Activated CD8-positive, alpha-beta T cell treated with anti-CD3 and anti-CD28 coated beads, Interleukin-2, amount 10 ng/mL, durations not matched to agents 7 days and 5 days (primary cell): ENCODE results near the gene DAND5. TPM values are rescaled to one million over a fixed set of nuclear protein-coding genes. Genes with fewer than 3 reads are reported as not detected.
A peak's percentile ranks its signal among the peaks of the same experiment; 100 is the strongest.
"Not testable (repeated sequence)": the region's sequence is repeated elsewhere in the genome, so short reads cannot be mapped to it uniquely, and the experiment has no call there.

ENCODE experiments used
- ATAC-seq: fragments of 150-1000 bp; cut with Tn5 transposase; one replicate; pipeline ENCODE4 v1.10.0; 2021; ENCODE audit warnings: moderate library complexity
- CTCF ChIA-PET: fragments of 350-600 bp; sonication (Branson Sonifier 250); formaldehyde crosslinking; loops from one replicate; lab custom pipeline; 2021; ENCODE audit warnings: antibody characterized with exemption; lab: Charles Lee
- POLR2A ChIA-PET: fragments of 350-600 bp; sonication (Branson Sonifier 250); formaldehyde crosslinking; loops from one replicate; lab custom pipeline; 2021; ENCODE audit warnings: antibody characterized with exemption; lab: Charles Lee
- DNase-seq: peaks from one replicate; pipeline ENCODE4 v3.0.0-alpha.2; 2020
- H3K27ac Mint-ChIP-seq: one replicate; pipeline ENCODE4 v1.8.0; 2021; ENCODE audit warnings: mild to moderate bottlenecking, mixed read lengths
- H3K27me3 Mint-ChIP-seq: one replicate; pipeline ENCODE4 v1.8.0; 2021; ENCODE audit warnings: low read depth, mixed read lengths
- H3K36me3 Mint-ChIP-seq: one replicate; pipeline ENCODE4 v1.8.0; 2021; ENCODE audit warnings: low read depth, mixed read lengths
- H3K4me1 Mint-ChIP-seq: one replicate; pipeline ENCODE4 v1.8.0; 2021; ENCODE audit warnings: low read depth, mixed read lengths
- H3K4me3 Mint-ChIP-seq: one replicate; pipeline ENCODE4 v1.8.0; 2021; ENCODE audit warnings: mild to moderate bottlenecking, mixed read lengths
- H3K9me3 Mint-ChIP-seq: one replicate; pipeline ENCODE4 v1.8.0; 2022; ENCODE audit warnings: mixed read lengths; ENCODE audit not compliant: insufficient read depth
- total RNA-seq, 2 experiments: library from RNA; stranded (reverse); gene quantifications; one replicate each; pipeline ENCODE4 v1.2.3, GENCODE V29; 2021

DAND5 gene
- total RNA-seq, 2 experiments from 2014 or later, result 0.21 to 0.34 TPM

DNA sequence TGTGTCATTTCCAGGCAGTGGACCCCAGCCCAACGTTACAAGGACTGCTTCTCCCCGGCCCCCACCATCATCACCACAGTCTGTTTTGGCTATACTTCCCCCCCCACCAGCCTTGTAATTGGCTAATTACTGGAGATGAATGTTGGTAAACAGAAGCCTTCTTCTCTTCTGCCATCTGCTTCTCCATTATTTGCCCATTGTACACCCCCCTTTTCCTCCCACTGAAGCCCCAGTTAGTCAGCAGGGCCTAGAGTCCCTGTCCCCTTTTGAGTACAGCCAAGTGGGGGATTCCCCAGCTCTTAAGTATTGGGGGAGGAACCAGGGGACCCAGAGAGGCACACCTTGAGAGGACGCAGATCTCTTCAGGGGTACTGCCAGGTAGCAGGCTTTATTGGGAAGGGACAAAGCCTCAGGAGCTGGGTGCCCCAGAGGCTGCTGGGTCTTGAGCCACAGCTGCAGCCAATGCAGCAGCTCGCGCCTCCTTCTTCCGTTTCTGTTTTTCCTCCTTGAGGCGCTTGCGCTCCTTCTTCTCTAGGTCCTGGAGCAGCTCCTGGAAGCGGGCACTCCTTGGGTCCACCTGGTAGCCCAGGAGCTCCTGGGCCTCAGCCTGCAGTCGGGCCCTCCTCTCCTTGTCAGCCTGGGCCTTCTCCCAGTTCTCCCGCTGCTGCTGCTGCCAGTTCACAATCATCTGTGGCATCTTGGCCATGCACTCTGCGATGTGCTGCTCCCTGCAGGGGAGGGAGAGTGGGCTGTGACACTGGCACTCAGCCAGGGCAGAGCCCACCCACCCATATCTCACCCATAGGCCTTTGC, 15.4 kb upstream of the DAND5 start:
- DNase-seq, result no peak
- peaks cover 62% of the 10 kb centered on the region for H3K4me1 Mint-ChIP-seq
- no peaks in the 10 kb centered on the region for H3K27me3 Mint-ChIP-seq
- POLR2A ChIA-PET, result interaction anchor here (0.6 to 0.9 kb wide), 3 partner anchors 12 to 188 kb away, joined by 3 read pairs; partner anchors contain the start of gene SYCE2
- no peak for ATAC-seq
- no peak overlapping the region for H3K4me3 Mint-ChIP-seq
- peak overlapping the region; percentile 70 for H3K27ac Mint-ChIP-seq
- peaks cover 53% of the 10 kb centered on the region for H3K36me3 Mint-ChIP-seq
- CTCF ChIA-PET, result interaction anchor here (1.2 to 5.1 kb wide), 3 partner anchors 11 to 69 kb away, joined by 3 to 53 read pairs (median 11); partner anchors contain the start of gene GCDH
- H3K9me3 Mint-ChIP-seq, result no peaks in the 10 kb centered on the region

DNA sequence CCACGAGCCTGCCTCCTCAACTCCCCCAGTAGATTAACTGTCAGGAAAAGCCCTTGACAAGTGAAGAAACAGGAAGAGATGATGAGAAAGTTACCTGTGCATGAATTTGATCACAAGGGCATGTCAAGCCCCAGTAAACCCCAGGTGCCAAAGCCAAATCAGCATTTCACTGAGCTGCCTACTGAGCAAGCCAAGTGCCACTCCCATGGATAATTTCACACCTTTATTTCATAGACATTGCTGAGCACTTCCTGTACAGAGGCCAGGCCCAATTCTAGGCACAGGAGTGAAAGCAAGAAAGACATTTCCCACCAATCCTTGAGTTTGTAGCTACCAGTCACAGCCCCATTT, 14.8 kb upstream of the DAND5 start:
- ChIA-PET CTCF (interaction anchor here (0.7 to 5.1 kb wide), 5 partner anchors 8 to 69 kb away, joined by 3 to 53 read pairs (median 3); partner anchors contain the start of genes GCDH and RAD23A), POLR2A (interaction anchor here (0.6 kb wide), 1 partner anchor 26 kb away, joined by 3 read pairs; no protein-coding TSS in a partner anchor)
- DNase-seq (no peak), ATAC-seq (no peak)
- Mint-ChIP-seq H3K27ac (peak overlapping the region; percentile 70), H3K4me1 (peaks cover 60% of the 10 kb centered on the region), H3K9me3 (no peaks in the 10 kb centered on the region), H3K27me3 (no peaks in the 10 kb centered on the region), H3K4me3 (no peak overlapping the region), H3K36me3 (peaks cover 49% of the 10 kb centered on the region)

DNA sequence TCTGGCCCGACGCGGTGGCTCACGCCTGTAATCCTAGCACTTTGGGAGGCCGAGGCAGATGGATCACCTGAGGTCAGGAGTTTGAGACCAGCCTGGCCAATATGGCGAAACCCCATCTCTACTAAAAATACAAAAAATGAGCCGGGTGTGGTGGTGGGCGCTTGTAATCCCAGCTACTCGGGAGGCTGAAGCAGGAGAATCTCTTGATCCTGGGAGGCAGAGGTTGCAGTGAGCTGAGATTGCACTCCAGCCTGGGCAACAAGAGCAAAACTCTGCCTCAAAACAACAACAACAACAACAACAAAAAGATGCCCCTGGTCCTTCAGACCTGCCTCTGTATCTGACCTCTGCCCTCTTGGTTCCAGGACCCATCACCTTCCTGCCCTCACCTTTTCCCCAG, 13.8 kb upstream of the DAND5 start:
- H3K9me3 Mint-ChIP-seq, ATAC-seq, H3K27me3 Mint-ChIP-seq, DNase-seq: not testable (repeated sequence)
- POLR2A ChIA-PET, result interaction anchor here (0.7 to 2.0 kb wide), 3 partner anchors 9 to 1388 kb away, joined by 3 to 7 read pairs (median 3); partner anchors contain the start of genes FARSA and RAD23A
- H3K27ac Mint-ChIP-seq, result peak overlapping the region; percentile 70
- H3K36me3 Mint-ChIP-seq, result peaks cover 40% of the 10 kb centered on the region
- H3K4me1 Mint-ChIP-seq, result peaks cover 53% of the 10 kb centered on the region
- CTCF ChIA-PET, result interaction anchor here (1.3 to 5.1 kb wide), 4 partner anchors 10 to 105 kb away, joined by 3 to 53 read pairs (median 8); no protein-coding TSS in a partner anchor
- peak overlapping the region; percentile 88 for H3K4me3 Mint-ChIP-seq

DNA sequence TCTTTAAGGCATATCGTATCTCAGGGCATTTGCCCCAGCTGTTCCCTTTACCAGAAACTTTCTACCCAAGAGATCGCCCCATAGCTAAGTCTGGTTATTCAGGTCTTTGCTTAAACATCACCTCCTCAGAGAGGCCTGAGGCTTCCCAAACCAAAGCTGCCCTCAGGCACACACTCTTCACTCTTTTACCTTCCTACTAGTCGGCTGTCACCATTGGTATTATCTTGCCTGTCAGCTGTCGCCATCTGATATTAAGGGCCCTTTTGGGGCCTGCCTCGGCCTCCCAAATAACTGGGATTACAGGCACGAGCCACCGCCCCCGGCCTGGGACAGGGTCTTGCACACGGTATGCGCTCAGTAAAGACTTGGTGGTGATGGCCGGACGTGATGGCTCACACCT, 13.4 kb upstream of the DAND5 start:
- Mint-ChIP-seq H3K27me3 (no peaks in the 10 kb centered on the region), H3K4me1 (peaks cover 49% of the 10 kb centered on the region), H3K4me3 (peak overlapping the region; percentile 88), H3K9me3 (no peaks in the 10 kb centered on the region), H3K27ac (peak overlapping the region; percentile 70), H3K36me3 (peaks cover 36% of the 10 kb centered on the region)
- ChIA-PET CTCF (interaction anchor here (1.1 to 5.1 kb wide), 5 partner anchors 9 to 105 kb away, joined by 3 to 53 read pairs (median 4); no protein-coding TSS in a partner anchor), POLR2A (interaction anchor here (0.7 to 2.0 kb wide), 3 partner anchors 10 to 308 kb away, joined by 3 to 7 read pairs (median 3); partner anchors contain the start of genes FARSA and RAD23A)
- DNase-seq, result no peak
- no peak for ATAC-seq

DNA sequence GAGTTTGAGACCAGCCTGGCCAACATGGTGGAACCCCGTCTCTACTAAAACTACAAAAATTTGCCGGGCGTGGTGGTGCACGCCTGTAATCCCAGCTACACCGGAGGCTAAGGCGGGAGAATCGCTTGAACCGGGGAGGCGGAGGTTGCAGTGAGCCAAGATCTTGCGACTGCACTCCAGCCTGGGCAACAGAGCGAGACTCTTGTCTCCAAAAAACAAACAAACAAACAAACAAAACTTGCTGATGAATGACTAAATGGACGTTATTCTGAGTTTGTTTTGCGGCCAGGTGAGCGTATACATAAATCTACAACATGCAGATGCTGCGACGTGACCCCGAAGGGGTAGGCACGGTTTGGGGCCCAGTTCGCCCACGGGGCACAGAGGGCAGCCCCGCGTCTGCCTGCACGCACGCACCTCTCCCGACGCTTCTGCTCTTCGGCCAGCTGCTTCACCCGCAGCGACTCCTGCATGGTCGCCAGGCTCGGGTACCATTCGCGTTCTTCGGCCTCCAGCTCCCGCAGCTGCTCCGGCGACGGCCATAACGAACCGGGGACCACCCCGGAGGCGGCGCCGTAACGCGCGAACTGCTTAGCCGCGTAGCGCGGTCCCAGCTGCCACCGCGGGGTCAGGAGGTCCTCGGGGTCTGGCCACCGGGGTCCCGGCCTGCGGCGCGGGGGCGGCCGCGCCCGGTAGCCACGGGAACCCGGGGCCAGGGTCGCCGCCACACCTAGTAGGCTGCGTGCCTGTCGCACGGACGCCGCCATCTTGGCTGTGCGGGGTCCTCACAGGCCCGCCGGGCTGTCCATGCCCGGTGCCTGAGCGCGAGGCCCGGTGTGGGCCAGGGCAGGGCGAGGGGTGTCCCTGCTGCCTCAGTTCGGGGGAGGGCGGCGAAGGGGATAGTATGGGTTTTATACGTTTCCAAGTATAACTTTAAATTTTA, 12.7 kb upstream of the DAND5 start, which contains the start of gene GADD45GIP1:
Gene GADD45GIP1, minus strand, starts transcription at position 778 of the 943 bp plus-strand sequence. Its CDS starts 11 bp downstream, at position 767.
- H3K27ac Mint-ChIP-seq, result peak within 1 kb of the TSS; percentile 96
- ATAC-seq (peak; percentile 96), DNase-seq (peak; percentile 86)

DNA sequence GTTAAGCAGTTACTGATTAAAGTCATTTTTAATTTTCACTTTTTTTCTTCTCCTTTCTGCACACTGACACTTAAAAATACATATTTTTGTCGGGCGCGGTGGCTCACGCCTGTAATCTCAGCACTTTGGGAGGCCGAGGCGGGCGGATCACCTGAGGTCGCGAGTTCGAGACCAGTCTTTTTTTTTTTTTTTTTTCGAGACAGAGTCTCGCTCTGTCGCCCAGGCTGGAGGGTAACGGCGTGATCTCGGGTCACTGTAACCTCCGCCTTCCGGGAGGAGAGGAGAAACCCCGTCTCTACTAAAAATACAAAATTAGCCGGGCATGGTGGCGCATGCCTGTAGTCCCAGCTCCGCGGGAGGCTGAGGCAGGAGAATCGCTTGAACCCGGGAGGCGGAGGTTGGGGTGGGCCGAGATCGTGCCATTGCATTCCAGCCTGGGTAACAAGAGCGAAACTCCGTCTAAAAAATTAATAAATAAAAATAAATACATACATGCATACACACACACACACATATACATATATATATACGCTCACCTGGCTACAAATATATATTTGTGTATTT, 11.9 kb upstream of the DAND5 start:
- Mint-ChIP-seq H3K27ac (peak overlapping the region; percentile 96), H3K36me3 (peaks cover 27% of the 10 kb centered on the region), H3K4me3 (peak overlapping the region; percentile 88), H3K4me1 (peaks cover 39% of the 10 kb centered on the region)
- CTCF ChIA-PET, result interaction anchor here (5.1 kb wide), 1 partner anchor 8 kb away, joined by 53 read pairs; no protein-coding TSS in a partner anchor
- not testable (repeated sequence) for H3K27me3 Mint-ChIP-seq, H3K9me3 Mint-ChIP-seq, DNase-seq
- POLR2A ChIA-PET, result interaction anchor here (2.0 kb wide), 1 partner anchor 11 kb away, joined by 7 read pairs; the partner anchor contains the start of gene RAD23A
- peak; percentile 18 for ATAC-seq

More for the DNA sequence above, 12.7 kb upstream of the DAND5 start, which contains the start of gene GADD45GIP1:
- Mint-ChIP-seq H3K27me3 (no peaks in the 10 kb centered on the region), H3K4me3 (peak within 1 kb of the TSS; percentile 88), H3K36me3 (peaks cover 31% of the 10 kb centered on the region), H3K4me1 (peaks cover 42% of the 10 kb centered on the region), H3K9me3 (no peaks in the 10 kb centered on the region)
- ChIA-PET POLR2A (interaction anchor here (0.7 to 2.0 kb wide), 3 partner anchors 10 to 307 kb away, joined by 3 to 7 read pairs (median 3); partner anchors contain the start of genes FARSA and RAD23A), CTCF (interaction anchor here (1.1 to 5.1 kb wide), 5 partner anchors 9 to 104 kb away, joined by 3 to 53 read pairs (median 4); no protein-coding TSS in a partner anchor)

DNA sequence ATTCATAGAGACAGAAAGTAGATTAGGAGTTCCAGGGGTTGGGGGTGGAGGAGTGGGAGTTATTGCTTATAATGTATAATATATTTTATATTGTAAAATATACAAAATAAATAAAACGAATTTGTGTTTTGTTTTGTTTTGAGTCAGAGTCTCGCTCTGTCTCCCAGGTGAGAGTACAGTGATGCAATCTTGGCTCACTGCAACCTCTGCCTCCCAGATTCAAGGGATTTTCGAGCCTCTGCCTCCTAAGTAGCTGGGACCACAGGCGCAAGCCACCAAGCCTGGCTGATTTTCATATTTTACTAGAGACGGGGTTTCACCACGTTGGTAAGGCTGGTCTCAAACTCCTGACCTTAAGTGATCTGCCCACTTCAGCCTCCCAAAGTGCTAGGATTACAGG, 9.9 kb upstream of the DAND5 start:
- Mint-ChIP-seq H3K9me3 (no peaks in the 10 kb centered on the region), H3K4me3 (no peak overlapping the region), H3K27me3 (no peaks in the 10 kb centered on the region), H3K4me1 (peaks cover 24% of the 10 kb centered on the region), H3K27ac (no peak overlapping the region), H3K36me3 (peaks cover 11% of the 10 kb centered on the region)
- ChIA-PET POLR2A (no interaction called here), CTCF (no interaction called here)
- ATAC-seq (no peak), DNase-seq (no peak)

DNA sequence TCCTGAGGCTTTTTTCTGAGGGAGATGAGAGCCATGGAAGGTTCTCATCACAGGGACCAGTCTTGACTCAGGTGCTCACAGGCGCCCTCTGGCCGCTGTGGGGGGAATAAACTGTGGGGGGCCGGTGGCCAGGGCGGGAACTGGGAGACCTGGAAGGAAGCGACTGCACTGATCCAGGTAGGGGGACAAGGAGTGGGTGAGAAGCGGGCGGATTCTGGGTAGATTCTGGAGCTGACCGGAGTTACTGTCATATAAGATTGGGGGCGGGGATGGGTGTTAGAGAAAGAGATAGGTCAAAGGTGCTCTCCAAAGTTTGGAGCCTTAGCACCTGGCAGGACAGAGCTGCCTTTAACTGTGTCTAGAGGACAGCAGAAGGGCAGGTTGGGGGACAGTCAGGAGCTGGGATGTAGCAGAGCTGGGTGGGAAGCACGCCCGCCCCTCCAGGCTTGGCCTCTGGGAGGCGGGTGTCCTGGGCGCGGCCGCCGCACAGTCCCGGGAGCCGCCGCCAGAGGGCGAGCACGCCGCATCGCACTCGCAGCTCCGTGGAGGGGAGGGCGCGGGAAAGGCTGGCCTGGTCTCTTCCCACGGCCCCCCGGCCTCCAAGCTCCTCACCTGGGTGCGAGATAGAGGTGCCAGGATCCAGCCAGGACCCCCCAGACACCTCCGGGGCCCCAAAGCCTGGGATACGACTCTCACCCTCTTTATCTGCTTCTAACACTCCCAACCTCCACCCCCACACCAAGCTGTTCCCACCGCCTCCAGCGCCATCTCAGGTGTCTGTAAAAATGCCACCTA, 4.2 kb upstream of the DAND5 start:
- H3K36me3 Mint-ChIP-seq, result no peaks in the 10 kb centered on the region
- peak overlapping the region; percentile 91 for H3K4me3 Mint-ChIP-seq
- no peaks in the 10 kb centered on the region for H3K27me3 Mint-ChIP-seq
- H3K9me3 Mint-ChIP-seq, result no peaks in the 10 kb centered on the region
- peak overlapping the region; percentile 96 for H3K27ac Mint-ChIP-seq
- POLR2A ChIA-PET, result interaction anchor here (0.6 to 1.1 kb wide), 9 partner anchors 17 to 190 kb away, joined by 3 to 5 read pairs (median 3); no protein-coding TSS in a partner anchor
- CTCF ChIA-PET, result interaction anchor here (0.6 to 7.2 kb wide), 84 partner anchors 9 to 784 kb away, joined by 3 to 121 read pairs (median 5); partner anchors contain the start of genes CALR, DNASE2, FARSA and GADD45GIP1
- DNase-seq, result peak; percentile 86
- peaks cover 7% of the 10 kb centered on the region for H3K4me1 Mint-ChIP-seq
- ATAC-seq, result peak; percentile 98

DNA sequence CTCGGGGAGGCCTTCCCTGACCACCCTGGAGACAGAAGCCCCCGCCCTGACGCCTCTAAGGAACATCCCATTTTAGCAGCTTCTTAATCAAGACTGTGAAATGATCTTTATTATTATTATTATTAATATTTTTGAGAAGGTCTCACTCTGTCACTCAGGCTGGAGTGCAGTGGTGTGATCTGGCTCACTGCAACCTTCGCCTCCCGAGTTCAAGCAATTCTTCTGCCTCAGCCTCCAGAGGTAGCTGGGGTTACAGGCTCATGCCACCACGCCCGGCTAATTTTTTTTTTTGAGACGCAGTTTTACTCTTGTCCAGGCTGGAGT, 3.6 kb upstream of the DAND5 start:
- ATAC-seq, result no peak
- no peaks in the 10 kb centered on the region for H3K9me3 Mint-ChIP-seq
- DNase-seq, result no peak
- peak overlapping the region; percentile 91 for H3K4me3 Mint-ChIP-seq
- peaks cover 7% of the 10 kb centered on the region for H3K4me1 Mint-ChIP-seq
- H3K36me3 Mint-ChIP-seq, result no peaks in the 10 kb centered on the region
- POLR2A ChIA-PET, result interaction anchor here (0.6 to 1.1 kb wide), 7 partner anchors 20 to 128 kb away, joined by 3 to 5 read pairs (median 3); no protein-coding TSS in a partner anchor
- CTCF ChIA-PET, result interaction anchor here (0.6 to 7.2 kb wide), 81 partner anchors 9 to 783 kb away, joined by 3 to 121 read pairs (median 5); partner anchors contain the start of genes CALR, DNASE2, FARSA and GADD45GIP1
- H3K27me3 Mint-ChIP-seq, result no peaks in the 10 kb centered on the region
- H3K27ac Mint-ChIP-seq, result no peak overlapping the region
